Measurements from ENCODE around the gene COX7A2L.

GRCh38 chr2:42392191-42392590 lies 31.2 kb upstream of the COX7A2L start:
- TF ChIP-seq NFRKB (IDR thresholded peaks at IDR 0.05) (no peak), FOXA1 (IDR thresholded peaks at IDR 0.05) (no peak), SP1 (IDR thresholded peaks at IDR 0.05) (no peak), BHLHE40 (IDR thresholded peaks at IDR 0.05; ENCODE audit: borderline replicate concordance) (no peak), CTBP1 (IDR thresholded peaks at IDR 0.05; ENCODE audit: borderline replicate concordance) (no peak), FOXM1 (IDR thresholded peaks at IDR 0.05; ENCODE audit: borderline replicate concordance) (no peak), HDGF (IDR thresholded peaks at IDR 0.05; ENCODE audit: borderline replicate concordance) (no peak), ELF4 (IDR thresholded peaks at IDR 0.05) (no peak)
